T-helper 1 cell treated with Interleukin-12 subunit alpha and Interleukin-12 subunit beta and Interleukin-4 antibody, amounts not matched to agents 30 ng/mL and 1 ng/mL, for 36 hours (primary cell): Measurements from ENCODE around the gene KCTD16. TPM values are rescaled to one million over a fixed set of nuclear protein-coding genes. Genes with fewer than 3 reads are reported as not detected.

Source experiments
- intact Hi-C: fragments of 100-400 bp; cut with micrococcal nuclease; formaldehyde crosslinking; loops from one replicate; pipeline ENCODE4 v1.15.1; 2024
- total RNA-seq: library from RNA; stranded (reverse); gene quantifications from 2 replicates; pipeline ENCODE4 v1.2.3, GENCODE V29; 2022

The KCTD16 gene
- total RNA-seq, 1 donor from 2014 or later, result not detected

GRCh38 chr5:144503123-144503522 is 332.4 kb downstream of the KCTD16 start:
- intact Hi-C loops, result no loop called here

- intact Hi-C loops, result no loop called here
Measured at GRCh38 chr5:144504929-144505577, 334.4 kb downstream of the KCTD16 start.

GRCh38 chr5:144510845-144511579 is 340.3 kb downstream of the KCTD16 start:
- intact Hi-C loops, result no loop called here

- intact Hi-C loops, result no loop called here
Measured at GRCh38 chr5:144511580-144512072, 341.0 kb downstream of the KCTD16 start.

GRCh38 chr5:144522698-144523097 is 352.0 kb downstream of the KCTD16 start:
- intact Hi-C loops, result no loop called here

GRCh38 chr5:144525000-144525399 is 354.3 kb downstream of the KCTD16 start:
- intact Hi-C loops, result no loop called here

GRCh38 chr5:144531188-144531587 is 360.5 kb downstream of the KCTD16 start:
- intact Hi-C loops, result no loop called here

Other genes starting within 250 kb of the KCTD16 start
- gene YIPF5, start 214 bp upstream of the KCTD16 start, total RNA-seq, result 49.4 and 53.9 TPM in 2 replicates